ENCODE measurements around the gene PDE3A.
"Not testable (repeated sequence)": the region's sequence is repeated elsewhere in the genome, so short reads cannot be mapped to it uniquely, and the experiment has no call there.

Gene PDE3A

DNA sequence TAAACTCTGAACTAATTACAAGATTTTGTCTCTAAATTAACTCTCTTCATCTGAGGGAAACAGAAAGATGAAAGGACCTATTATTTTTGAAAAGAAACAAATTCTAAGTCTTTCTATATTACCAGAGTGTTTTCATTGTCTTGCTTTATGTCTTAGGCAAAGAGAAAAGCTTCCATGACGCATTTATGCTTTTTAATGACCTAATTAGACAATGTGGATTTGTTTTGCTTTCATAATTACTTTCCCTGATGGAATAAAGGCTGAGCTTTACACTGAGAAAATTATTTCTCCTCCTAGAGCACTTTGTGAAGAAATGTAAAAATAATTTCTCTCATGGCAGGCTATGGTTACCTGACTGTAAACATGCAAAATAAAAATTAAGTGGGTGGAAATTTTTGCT, 188.8 kb downstream of the PDE3A start:
- no peak for DNase-seq

DNA sequence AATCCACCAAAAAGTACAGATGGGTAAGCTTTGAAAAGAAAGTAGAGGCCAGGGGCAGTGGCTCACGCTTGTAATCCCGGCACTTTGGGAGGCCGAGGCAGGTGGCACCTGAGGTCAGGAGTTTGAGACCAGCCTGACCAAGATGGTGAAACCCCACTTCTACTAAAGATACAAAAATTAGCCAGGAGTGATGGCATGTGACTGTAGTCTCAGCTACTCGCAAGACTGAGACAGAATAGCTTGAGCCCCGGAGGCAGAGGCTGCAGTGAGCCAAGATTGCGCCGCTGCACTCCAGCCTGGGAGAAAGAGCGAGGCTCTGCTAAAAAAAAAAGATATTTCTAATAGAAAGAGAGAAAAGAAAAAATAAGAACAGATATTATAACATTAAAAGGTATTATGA, 192.6 kb downstream of the PDE3A start:
- no peak for DNase-seq

DNA sequence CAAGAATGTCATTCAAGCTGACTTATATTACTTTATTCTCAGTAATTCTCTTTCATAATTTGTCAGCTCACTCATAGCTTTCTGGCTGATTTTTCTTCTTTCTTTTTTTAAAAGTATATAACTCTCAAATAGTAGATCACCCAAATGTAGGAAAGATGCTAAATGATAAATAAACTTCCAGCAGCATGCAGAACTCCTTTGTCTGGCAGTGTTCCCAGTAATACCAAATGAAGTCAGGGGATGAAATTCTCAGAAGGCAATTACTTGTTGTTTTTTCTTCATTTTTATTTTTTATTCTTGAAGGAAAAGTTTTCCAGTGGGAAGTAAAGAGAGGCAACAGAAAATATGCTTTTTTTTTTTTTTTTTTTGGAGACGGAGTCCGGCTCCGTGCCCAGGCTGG, 193.5 kb downstream of the PDE3A start:
- DNase-seq, result no peak

DNA sequence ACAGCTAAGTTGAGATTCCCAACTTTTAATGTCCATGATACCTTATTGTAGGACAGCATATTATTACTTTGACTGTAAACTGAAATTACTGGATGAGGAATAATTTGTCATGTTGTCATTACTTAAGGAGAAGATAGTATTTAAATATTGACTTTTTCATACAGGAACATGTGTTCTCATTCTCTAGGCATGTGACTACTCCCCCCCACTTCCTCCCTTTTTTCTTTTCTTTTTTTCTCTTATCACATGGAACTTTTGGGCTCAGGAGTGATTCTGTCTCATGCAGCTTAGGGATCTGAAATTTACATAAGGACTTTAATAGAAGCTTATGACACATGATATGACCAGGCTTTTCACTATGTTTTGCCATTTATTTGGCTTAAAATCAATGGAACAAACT, 199.1 kb downstream of the PDE3A start:
- no peak for DNase-seq

DNA sequence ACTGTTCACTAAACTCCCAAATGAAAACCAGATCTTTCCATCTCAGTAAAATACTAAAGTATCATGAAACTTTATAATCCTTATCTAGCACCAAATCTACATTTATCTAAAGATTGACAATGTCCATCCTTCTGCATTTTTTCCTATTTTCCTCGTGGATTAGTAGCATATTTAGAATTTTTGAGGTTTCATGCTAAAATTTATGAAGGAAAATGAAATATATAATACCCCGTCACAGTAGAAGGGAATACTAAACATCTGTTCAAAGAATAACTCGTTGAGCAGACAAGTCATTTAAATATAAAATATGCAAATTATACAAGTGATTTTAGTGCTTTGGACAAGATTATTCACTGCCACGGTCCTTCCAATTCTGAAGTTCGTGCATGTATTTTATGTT, 204.1 kb downstream of the PDE3A start:
- no peak for DNase-seq

DNA sequence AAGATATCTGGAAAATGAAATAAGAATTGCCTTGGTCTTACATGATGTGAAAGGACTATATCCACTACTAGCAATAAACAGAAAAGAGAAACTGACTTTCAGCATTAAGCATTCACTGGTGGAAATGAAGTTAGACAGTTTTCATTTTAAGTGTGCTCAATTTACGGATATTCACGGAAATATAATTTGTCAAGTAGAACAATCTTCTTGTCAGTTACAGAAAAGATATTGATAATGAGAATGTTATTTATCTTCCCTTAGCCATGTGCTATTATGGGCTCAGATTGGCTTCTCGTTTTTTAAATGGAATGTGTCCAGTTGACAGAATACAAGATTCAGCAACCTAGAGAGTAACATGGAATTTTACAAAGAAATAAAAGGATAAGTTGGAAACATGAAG, 208.2 kb downstream of the PDE3A start:
- DNase-seq, result no peak

DNA sequence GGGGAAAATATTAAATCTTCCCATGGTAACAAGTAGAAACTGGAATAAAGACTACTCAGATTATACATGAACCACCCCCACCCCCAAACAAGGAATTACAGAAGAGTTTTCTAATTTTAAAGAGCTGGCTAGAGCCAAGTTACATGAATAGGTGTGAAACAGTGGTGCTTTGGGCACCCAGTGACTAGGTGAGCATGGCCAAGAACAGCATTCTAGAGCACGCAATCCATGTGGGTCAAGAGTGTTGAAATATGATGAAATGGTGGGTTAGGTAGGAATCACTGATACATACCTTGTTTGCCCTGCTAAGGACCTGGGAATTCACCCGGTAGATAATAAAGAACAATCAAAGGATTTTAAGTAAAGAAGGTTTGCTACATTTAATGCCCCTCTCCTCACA, 208.7 kb downstream of the PDE3A start:
- no peak for DNase-seq

DNA sequence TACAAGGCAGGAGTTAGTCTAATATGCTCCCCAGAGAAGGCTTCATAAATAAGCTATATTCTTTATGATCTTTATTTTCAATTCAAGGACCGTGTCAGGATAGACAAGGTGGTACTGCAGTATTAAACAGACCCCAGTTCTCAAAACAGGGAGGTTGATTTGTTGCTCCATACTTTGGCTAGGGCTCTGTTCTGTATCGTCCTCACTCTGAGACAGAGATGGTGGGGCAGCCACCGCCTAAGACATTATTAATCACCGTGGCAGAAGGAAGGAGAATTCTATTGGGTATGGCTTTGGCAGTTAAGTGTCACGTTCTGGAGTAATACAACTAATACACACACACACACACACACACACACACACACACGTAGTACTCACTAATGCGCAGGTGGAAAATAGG, 209.8 kb downstream of the PDE3A start:
- DNase-seq, result no peak

DNA sequence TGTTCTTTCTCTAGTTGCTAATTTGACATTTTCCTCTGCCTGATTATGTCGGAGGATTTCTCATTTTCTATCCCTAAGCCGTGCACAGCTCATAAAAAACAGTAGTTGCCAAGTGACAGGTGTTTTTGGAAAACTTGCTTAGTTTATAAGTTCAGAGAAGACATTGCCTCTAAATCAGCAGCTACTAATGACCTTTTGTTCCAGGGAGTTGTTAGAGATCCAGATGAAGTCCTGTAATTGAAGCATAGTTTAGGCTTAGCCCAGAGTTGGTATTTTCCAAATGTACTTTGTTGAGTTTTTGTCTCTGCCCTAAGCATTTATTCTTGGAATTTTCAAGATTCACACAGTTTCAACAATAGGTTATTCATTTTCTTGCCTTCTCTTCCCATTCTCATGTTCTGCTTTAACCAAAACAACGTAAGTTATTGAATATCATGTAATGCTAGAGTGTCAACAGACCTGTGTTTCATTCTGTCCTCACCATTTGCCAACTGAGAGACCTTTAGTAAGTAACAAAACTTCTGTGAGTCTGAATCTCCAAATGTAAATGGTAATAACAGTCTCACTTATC, 216.8 kb downstream of the PDE3A start:
- DNase-seq, result no peak

DNA sequence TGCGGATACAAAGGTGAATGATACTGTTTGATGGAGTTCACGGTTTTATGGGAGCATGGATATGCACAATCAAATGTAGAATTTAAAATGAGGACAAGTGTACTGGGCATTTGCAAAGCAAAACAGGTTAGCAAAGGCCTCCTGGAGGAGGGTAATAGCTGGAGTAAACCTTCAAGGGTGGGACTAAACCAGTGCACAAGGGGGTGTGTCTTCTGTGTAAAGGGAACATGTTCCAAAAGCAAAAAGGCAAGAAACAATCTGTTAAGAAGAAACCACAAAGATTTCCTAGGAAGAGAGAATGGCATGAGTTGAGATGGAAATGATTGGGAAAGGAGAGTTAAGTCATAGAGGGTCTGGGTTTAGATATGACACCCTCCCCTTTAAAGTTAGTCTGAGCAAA, 217.6 kb downstream of the PDE3A start:
- DNase-seq, result no peak

DNA sequence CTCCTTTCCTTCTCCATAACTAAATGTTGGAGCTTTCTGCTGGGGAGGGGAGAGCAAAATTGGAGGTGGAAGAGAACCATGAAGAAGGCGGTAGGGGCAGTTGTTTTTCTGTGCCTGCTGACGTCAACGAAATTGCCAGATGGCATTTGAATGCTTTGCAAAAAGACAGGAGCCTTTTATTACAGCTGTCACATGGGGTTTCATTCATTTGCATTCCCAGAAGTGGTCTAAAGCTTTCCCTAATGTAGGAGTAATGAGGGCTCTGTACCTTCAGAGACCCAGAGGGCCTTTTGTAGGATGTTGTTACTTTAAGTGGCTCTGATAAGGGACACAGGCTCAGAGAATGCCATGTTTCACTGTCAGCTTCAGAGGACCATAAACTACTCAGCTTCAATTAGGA, 219.7 kb downstream of the PDE3A start:
- DNase-seq, result no peak

DNA sequence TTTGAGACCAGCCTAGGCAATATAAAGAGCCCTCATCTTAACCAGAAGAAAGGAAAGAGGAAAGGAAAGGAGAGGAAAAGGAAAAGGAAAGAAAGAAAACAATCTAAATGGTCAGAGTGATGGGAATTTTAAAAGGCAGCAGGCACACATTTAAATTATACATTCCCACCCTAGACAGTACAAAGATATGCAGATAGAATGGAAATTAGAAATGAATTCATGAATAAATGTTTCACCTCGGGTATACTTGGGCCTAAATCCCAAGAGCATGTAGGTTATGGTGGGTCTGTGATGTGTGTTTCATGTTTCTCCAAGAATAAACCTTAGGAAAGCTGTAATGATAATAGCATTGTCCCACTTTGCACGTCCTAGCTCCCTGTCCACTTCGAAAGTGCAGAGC, 222.2 kb downstream of the PDE3A start:
- DNase-seq, result no peak

DNA sequence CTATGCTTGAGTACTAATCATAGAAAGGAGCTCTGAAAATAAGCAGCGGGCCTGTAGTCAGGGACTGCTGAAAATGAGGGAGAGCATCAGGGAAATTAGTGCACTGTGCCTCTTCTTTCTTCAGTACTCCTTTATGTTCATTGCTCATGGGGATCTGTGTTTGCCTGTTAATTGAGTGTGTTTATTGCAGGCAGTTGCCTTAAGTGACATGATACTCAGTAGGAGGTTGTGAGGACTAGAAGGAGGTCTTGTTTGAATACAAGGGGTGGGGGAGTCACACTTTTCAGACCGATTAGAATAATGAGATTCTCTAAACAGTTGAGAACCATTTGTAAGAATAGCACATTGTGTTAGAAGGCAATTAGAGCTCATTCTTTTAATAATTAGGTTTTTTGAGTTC, 224.2 kb downstream of the PDE3A start:
- no peak for DNase-seq

DNA sequence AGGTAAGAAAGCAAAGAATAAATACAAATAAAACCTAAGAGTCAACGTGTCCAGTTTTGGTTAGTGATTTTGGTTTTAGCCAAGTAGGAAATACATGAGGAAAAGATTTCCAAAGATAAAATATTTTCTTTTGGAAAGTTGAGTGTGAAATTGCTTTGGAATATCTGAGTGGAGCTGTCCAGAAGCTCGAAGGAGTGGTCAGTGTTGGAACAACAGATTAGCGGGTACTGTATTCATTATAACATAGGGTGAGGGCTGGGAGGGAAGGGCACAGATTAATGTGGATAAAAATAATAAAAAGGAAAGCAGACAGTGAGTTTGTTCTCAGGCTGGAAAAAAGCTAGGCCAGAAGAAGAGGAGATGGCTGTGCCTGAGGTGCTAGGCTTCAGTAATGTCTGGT, 225.3 kb downstream of the PDE3A start:
- DNase-seq, result no peak

DNA sequence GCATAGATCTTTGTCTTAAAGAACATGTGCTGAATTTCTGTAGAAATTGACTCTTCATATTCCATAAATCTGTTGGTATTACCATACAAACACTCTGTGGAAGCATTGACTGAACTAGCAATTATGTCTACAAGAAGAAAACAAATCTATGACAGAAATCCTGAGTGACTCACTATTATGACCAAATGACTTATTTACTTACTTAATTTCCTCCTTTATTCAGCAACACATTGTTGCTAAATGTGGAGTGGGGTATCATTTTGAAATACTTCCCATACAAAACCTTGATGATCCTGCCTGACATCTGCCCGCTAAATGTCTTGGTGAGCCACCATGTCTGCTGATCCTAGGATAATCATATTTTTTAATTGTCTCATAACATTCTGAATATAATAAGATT, 227.7 kb downstream of the PDE3A start:
- DNase-seq, result no peak

DNA sequence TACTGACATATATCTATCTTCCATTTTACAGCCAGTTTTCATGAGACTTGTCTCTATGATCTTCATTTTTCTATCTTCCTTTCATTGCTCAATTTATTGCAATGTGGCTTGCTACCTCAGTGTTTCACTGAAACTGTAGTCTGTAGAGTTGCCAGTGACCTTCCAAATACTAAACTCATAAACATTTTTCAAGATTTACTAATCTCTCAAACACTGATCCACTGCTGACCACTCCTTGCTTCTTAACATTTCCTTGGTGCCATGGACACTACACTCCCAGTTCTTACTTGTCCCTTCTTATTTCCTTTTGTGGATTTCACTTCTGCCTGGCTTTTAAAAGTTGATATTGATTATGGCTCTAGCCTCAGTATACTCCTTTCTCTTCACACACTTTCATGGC, 231.4 kb downstream of the PDE3A start:
- DNase-seq, result no peak

DNA sequence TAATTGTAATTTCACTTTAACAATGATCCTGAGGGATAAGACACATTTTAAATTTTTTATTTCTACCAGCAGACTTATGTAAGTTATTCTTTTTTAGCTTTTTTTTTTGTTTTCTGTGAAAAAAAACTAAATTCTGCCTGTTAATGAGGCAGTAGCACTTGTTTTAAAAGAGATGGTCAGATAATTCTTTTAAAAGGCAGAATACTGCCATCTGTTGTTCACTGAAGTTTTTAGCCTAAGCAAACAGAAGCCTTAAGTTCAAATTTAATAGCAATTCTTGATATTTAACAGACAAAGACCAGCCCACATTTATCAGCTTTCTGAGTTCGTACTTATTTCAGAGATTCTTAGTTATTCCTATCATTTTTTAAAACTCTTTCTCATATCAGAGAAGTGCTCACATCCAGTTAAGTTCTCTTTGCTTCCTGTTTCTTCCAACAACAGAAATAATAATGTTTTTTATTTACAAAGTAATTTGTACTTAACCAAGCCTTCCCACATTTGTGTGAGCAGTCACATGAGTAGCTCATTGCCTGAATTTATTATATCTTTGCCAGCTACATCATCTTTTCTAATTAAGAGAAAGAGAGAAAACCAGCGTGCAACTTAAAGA, 233.4 kb downstream of the PDE3A start:
- DNase-seq, result no peak

DNA sequence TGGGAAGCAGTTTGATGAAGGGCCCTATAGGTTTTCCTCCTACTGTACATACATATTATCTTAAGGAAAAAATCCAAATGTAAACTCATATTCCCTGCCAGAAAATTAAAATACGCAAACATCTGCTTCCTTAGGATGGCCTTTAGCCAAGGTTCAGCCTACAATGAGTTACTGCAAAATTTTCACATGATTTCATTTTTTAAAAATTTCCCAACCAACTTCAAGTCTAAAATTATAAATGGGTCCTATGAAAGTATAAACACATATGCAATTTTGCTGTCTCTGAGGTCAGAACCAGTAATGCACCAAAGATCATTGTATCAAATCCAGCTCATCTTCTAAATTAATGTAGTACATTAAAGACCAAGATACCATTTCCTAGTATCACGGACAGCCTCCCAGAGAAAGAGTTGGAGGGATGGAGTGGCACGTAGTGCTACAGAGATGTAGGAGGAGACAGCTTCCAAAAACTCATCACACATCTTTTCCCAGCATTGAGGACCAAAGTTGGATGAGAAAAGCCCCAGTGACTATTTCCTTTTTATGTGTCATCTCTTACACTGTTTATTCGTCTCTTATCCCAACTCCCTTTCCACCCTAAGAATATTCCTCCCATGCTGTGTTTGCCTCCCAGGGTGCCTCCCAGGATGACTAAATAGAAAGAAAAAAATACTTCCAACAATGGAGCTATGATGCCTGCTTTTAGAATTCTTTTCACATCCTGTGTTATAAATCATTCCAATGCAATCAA, 234.5 kb downstream of the PDE3A start:
- no peak for DNase-seq

DNA sequence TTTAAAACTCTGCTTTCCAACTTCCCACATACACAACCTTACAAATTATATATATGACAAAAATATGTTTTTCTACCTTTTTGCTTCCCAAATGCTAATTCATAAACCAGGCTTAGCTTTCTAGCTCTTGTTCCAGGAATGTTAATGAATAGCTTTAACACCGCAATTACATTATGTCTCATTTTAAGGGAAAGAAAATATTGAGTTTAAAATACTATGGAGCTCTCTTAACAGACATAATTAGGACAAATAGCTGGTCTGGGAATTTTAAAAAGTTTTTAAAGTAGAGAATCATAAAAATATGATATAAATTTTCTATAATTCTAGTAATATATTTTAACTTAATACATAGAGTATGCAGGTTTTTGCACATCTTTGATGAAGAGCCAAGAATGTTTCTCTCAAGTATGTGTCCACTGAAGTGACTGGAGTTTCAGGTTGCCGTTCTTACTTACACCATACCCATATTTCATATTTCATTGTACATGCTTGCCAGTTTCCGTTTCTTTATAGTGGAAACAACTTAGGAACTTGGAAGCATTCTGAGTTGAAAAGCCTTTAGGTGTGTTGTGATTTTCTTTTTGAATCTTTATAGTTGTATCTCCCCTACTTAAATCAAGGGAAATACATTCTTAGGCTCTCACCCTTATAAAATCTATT, 236.2 kb downstream of the PDE3A start:
- no peak for DNase-seq

DNA sequence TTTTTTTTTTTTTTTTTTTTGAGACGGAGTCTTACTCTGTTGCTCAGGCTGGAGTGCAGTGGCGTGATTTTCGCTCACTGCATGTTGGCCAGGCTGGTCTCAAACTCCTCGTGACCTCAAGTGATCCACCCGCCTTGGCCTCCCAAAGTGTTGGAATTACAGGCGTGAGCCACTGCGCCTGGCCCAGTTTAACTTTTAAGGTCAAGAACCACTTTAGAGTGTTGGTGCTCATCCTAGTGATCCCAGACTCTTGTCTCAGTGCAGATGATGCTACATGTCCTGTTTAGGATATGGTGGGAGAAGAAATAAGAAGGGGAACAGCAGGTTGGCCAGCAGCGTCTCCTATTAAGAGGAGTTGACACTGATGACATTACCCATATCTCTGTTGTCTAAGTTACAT, 246.7 kb downstream of the PDE3A start:
- not testable (repeated sequence) for DNase-seq

DNA sequence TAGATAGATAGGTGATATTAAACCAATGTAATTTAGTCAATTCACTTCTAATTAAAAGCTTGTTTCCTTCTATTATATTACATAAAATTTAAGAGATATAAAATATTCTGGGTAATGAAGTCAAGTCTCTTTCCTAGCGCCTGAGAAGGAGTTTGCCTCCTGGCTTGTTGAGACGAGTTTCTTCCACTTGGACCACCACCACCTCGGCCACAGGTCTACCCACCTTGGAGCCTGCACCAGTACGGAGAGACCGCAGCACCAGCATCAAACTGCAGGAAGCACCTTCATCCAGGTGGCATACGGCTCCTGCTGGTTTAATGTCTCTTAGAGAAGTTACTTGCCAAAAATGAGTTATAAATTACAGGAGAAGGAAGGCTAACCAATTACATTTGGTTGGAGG, 247.8 kb downstream of the PDE3A start:
- no peak for DNase-seq

DNA sequence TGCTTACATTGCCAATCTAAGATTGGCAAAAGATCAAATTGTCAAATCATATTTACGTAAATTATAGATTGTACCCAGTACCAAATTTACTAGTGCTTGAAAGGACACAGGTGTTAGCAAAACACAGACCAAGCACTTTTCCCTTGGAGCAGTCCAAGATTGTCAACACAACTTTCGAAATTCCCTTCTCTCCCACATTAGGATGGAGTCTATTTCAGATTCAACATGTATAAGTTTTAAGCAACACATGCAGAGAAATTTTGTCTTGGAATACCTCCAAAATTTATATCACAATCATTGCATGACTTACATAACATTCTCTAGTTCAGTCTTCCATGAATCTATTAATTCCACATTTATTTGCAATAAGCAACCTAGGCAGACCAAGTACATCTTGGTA, 251.9 kb downstream of the PDE3A start:
- DNase-seq, result no peak

DNA sequence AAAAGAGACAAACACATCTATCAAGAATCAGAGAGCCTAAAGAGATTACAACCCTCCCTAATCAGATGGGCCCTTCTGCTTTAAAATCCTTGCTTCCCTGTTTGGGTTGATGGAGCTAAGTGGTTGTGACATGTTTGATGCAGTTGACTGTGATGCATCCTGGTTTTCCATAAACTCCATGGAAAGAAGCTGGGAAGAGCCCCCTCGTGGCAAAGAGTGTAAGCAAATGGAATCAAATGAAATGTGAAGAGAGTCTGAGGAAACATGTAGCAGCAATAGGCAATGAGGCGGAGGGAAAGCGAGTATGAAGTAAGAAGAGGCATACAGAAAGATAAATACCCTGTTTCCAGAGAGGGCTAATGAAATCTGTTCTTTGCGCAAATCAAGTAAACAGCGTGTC, 256.4 kb downstream of the PDE3A start:
- no peak for DNase-seq

DNA sequence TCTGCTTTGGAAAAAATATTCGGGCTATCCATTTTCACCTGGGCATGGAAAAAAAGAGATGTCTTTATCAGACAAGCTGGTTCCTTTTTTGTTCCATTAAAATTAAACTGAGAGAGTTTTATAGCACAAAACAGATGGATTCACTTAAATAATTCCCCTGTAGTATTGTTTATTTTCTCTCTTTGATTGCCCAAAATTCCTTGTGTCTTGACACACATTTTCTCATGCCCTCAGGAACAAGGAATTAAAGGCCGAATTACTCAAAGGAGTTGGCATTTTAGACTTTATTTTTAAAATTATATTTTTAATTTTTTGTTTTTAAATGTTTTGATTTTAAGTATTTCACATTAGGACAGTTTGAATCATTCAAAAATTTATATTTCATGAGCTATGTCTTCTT, 257.2 kb downstream of the PDE3A start:
- no peak for DNase-seq

All from GF-D8 (cell line).